ENCODE measurements around the gene GRM5. TPM values are rescaled to one million over a fixed set of nuclear protein-coding genes. Genes with fewer than 3 reads are reported as not detected.
A peak's percentile ranks its signal among the peaks of the same experiment; 100 is the strongest.

GRM5 gene
- total RNA-seq, 4 donors from 2014 or later: not detected

DNA sequence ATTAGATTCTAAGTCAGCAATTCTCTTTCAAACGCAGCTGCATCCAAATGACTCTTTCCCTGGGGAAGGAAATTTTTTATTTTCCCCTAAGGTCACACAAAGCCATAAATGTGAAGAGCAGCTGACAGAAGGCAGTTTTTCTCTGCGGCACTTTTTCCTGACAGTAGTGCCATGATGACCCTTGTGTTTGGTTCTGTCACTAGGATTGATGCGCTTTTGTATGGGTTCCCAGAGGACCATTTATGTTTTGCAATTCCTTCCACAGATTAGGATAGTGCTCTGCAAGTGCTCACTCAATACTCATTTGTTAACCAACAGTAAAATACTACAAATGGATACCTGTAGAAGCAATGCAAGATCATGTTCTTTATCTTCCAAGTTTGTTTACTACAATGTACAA lies 368.6 kb downstream of the GRM5 start:
- DNase-seq: no peak
- Histone ChIP-seq H3K9me3 (no peaks in the 10 kb centered on the region), H3K27ac (no peak overlapping the region), H3K4me3 (no peak overlapping the region), H3K4me1 (no peaks in the 10 kb centered on the region), H3K27me3 (no peaks in the 10 kb centered on the region), H3K36me3 (no peaks in the 10 kb centered on the region)
- 52 to 65% methylated on average over 2 to 3 of the region's 3 CpGs for WGBS, 2 donors (ENCODE audit: low coverage in 1 of 2)
- in situ Hi-C loops (cut with MboI; ENCODE audit: low pct_ligation_motif_present in 1 of 4, low pct_unique_long_range_greater_than_20kb in 1 of 4, low sequenced_read_pairs in 3 of 4): no loop called here
- TF ChIP-seq POLR2AphosphoS5 (IDR thresholded peaks at IDR 0.05) (no peak), EP300 (IDR thresholded peaks at IDR 0.05; ENCODE audit: low read depth) (no peak)
- intact Hi-C loops (cut with DNase I; ENCODE audit: low total_unique reads): no loop called here

- 68 to 71% methylated on average over 3 to 11 of the region's 11 CpGs for WGBS, 2 donors (ENCODE audit: low coverage in 1 of 2)
Measured at GRCh38 chr11:88695689-88696414, 369.9 kb downstream of the GRM5 start.

DNA sequence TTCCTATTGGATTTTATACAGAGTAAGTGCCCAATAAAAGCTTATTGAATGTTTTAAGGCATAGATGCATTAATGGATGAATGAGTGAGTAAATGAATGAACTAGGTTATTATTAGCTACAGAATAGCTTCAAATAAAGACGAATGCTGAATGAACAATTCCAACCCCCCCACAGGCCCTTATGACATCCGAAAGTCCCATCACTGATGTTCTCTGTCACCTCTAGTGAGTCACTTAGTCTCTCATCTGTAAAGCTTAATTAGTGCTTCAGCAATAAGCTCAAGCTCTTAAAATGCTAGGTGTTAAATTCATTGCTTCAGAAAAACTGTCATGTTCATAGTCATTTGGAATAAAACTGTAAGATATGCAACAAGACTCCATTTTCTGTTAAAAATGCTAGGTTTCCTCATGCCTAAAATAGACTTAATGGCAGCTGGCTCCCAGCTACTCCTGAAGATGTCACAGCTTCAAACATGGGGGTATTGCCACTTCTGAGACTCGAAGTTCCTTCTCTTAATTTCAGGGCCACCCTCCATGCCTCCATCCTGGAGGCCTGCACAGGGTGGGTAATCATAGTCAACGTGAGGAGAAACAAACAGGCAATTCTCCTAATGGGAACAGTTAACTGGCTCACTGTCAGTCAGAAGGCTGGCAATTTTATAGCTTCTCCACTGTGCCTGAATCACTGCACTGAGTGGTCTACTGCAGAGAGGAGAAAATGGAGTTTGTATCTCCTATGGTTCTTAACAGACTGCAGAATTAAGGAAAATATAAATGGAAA lies 373.3 kb downstream of the GRM5 start:
- no peak for DNase-seq
- H3K27ac ChIP-seq: no peak overlapping the region
- in situ Hi-C loops (cut with MboI; ENCODE audit: low pct_ligation_motif_present in 1 of 4, low pct_unique_long_range_greater_than_20kb in 1 of 4, low sequenced_read_pairs in 3 of 4): no loop called here
- intact Hi-C loops (cut with DNase I; ENCODE audit: low total_unique reads): no loop called here
- H3K4me3 ChIP-seq: no peak overlapping the region
- peaks cover 0 to 18% (median 10%) of the 10 kb centered on the region in 4 donors for H3K4me1 ChIP-seq
- H3K36me3 ChIP-seq: no peaks in the 10 kb centered on the region
- H3K9me3 ChIP-seq: no peaks in the 10 kb centered on the region
- H3K27me3 ChIP-seq: no peaks in the 10 kb centered on the region
- WGBS, 2 donors (ENCODE audit: low coverage in 1 of 2): 69 to 80% methylated on average over 2 to 4 of the region's 4 CpGs
- TF ChIP-seq POLR2AphosphoS5 (IDR thresholded peaks at IDR 0.05) (no peak), EP300 (IDR thresholded peaks at IDR 0.05; ENCODE audit: low read depth) (no peak)

More at GRCh38 chr11:88695689-88696414, 369.9 kb downstream of the GRM5 start:
- H3K27me3 ChIP-seq: no peaks in the 10 kb centered on the region
- TF ChIP-seq, protein P1, sequence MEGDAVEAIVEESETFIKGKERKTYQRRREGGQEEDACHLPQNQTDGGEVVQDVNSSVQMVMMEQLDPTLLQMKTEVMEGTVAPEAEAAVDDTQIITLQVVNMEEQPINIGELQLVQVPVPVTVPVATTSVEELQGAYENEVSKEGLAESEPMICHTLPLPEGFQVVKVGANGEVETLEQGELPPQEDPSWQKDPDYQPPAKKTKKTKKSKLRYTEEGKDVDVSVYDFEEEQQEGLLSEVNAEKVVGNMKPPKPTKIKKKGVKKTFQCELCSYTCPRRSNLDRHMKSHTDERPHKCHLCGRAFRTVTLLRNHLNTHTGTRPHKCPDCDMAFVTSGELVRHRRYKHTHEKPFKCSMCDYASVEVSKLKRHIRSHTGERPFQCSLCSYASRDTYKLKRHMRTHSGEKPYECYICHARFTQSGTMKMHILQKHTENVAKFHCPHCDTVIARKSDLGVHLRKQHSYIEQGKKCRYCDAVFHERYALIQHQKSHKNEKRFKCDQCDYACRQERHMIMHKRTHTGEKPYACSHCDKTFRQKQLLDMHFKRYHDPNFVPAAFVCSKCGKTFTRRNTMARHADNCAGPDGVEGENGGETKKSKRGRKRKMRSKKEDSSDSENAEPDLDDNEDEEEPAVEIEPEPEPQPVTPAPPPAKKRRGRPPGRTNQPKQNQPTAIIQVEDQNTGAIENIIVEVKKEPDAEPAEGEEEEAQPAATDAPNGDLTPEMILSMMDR (IDR thresholded peaks at IDR 0.05): no peak
- no peak for TF ChIP-seq POLR2A (IDR thresholded peaks at IDR 0.05)
- TF ChIP-seq EP300 (IDR thresholded peaks at IDR 0.05; ENCODE audit: low read depth): no peak
- TF ChIP-seq POLR2AphosphoS5 (IDR thresholded peaks at IDR 0.05): no peak
- peaks cover 0 to 7% (median 3%) of the 10 kb centered on the region in 4 donors for H3K4me1 ChIP-seq
- intact Hi-C loops (cut with DNase I; ENCODE audit: low total_unique reads) (no loop called here), in situ Hi-C loops (cut with MboI; ENCODE audit: low pct_ligation_motif_present in 1 of 4, low pct_unique_long_range_greater_than_20kb in 1 of 4, low sequenced_read_pairs in 3 of 4) (no loop called here)
- DNase-seq: no peak
- H3K9me3 ChIP-seq: no peaks in the 10 kb centered on the region
- no peak overlapping the region for H3K27ac ChIP-seq
- no peaks in the 10 kb centered on the region for H3K36me3 ChIP-seq
- no peak overlapping the region for H3K4me3 ChIP-seq

- Histone ChIP-seq H3K4me1 (peaks cover 0 to 18% (median 10%) of the 10 kb centered on the region in 4 donors), H3K27ac (peak overlapping the region; percentile 6 to 76 (median 62))
Measured at GRCh38 chr11:88689548-88690240, 376.1 kb downstream of the GRM5 start.

More at GRCh38 chr11:88689548-88690240, 376.1 kb downstream of the GRM5 start:
- no peak for TF ChIP-seq EP300 (IDR thresholded peaks at IDR 0.05; ENCODE audit: low read depth)
- TF ChIP-seq POLR2A (IDR thresholded peaks at IDR 0.05): no peak
- TF ChIP-seq, protein P1 (IDR thresholded peaks at IDR 0.05): no peak
- peak in 1 of 3 donors; percentile 18 for TF ChIP-seq POLR2AphosphoS5 (IDR thresholded peaks at IDR 0.05)
- DNase-seq: peak; percentile 72
- Histone ChIP-seq H3K9me3 (no peaks in the 10 kb centered on the region), H3K4me3 (no peak overlapping the region), H3K27me3 (no peaks in the 10 kb centered on the region), H3K36me3 (no peaks in the 10 kb centered on the region)
- intact Hi-C loops (cut with DNase I; ENCODE audit: low total_unique reads): no loop called here
- in situ Hi-C loops (cut with MboI; ENCODE audit: low pct_ligation_motif_present in 1 of 4, low pct_unique_long_range_greater_than_20kb in 1 of 4, low sequenced_read_pairs in 3 of 4): no loop called here
- WGBS, 2 donors (ENCODE audit: low coverage in 1 of 2): 53 to 60% methylated on average over 4 to 6 of the region's 6 CpGs

Data from transverse colon (tissue), 4 donors.